Activated T-cell treated with anti-CD3 and anti-CD28 coated beads, Interleukin-2, amount 50 U/mL, for 24 hours (primary cell): ENCODE measurements around the gene SMARCD1.

Experiments
- DNase-seq: peaks from one replicate; pipeline ENCODE4 v3.0.0-alpha.2; 2020
- H3K27ac Mint-ChIP-seq: 2 replicates; pipeline ENCODE4 v1.8.0; 2020; ENCODE audit warnings: mild to moderate bottlenecking, mixed read lengths
- H3K27me3 Mint-ChIP-seq: 2 replicates; pipeline ENCODE4 v1.8.0; 2020; ENCODE audit warnings: mixed read lengths
- H3K36me3 Mint-ChIP-seq: 2 replicates; pipeline ENCODE4 v1.8.0; 2020; ENCODE audit warnings: low read depth, mixed read lengths
- H3K4me1 Mint-ChIP-seq: 2 replicates; pipeline ENCODE4 v1.8.0; 2020; ENCODE audit warnings: low read depth, mixed read lengths
- H3K4me3 Mint-ChIP-seq: 2 replicates; pipeline ENCODE4 v1.8.0; 2020; ENCODE audit warnings: mild to moderate bottlenecking, moderate library complexity, mixed read lengths
- H3K9me3 Mint-ChIP-seq: 2 replicates; pipeline ENCODE4 v1.8.0; 2020; ENCODE audit warnings: mixed read lengths

Gene SMARCD1

GRCh38 chr12:50084775-50085614 is at the start of gene SMARCD1:
TSS of gene SMARCD1 (plus strand) at chr12:50085342. CDS start at chr12:50085370, 28 bp downstream.
- H3K4me3 Mint-ChIP-seq, result peak within 1 kb of the TSS; percentile 90
- peaks cover 40% of the 10 kb centered on the region for H3K4me1 Mint-ChIP-seq
- peaks cover 51% of the 10 kb centered on the region for H3K36me3 Mint-ChIP-seq
- DNase-seq, result peak; percentile 90
- no peaks in the 10 kb centered on the region for H3K27me3 Mint-ChIP-seq
- H3K27ac Mint-ChIP-seq, result peak within 1 kb of the TSS; percentile 97
- no peaks in the 10 kb centered on the region for H3K9me3 Mint-ChIP-seq

DNA sequence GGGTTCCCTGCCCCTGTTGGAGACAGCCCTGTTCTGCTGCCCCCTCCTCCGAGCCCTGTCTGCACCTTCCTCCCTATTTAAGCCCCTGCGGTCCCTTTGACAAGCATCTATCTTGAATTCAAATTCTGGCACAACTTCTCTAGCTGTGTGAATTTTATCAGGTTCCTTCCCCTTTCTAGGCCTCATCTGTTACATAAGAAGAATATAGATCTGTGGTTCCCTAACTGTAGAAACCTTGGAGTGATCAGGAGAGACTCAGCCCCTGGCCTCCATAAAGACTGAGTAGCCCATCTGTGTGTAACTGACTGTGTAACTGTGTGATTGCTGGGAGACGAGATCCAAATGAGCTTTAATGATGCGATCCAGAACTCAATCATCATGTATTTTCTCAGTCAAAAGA is 46.8 kb upstream of the SMARCD1 start:
- DNase-seq, result peak; percentile 3
- no peak overlapping the region for H3K27ac Mint-ChIP-seq
- H3K4me1 Mint-ChIP-seq, result peaks cover 14% of the 10 kb centered on the region
- no peaks in the 10 kb centered on the region for H3K36me3 Mint-ChIP-seq
- H3K27me3 Mint-ChIP-seq, result peaks cover 19% of the 10 kb centered on the region
- no peak overlapping the region for H3K4me3 Mint-ChIP-seq
- no peaks in the 10 kb centered on the region for H3K9me3 Mint-ChIP-seq

- no peak overlapping the region for H3K27ac Mint-ChIP-seq
- H3K4me1 Mint-ChIP-seq, result peaks cover 23% of the 10 kb centered on the region
- H3K9me3 Mint-ChIP-seq, result no peaks in the 10 kb centered on the region
- peaks cover 13% of the 10 kb centered on the region for H3K27me3 Mint-ChIP-seq
- no peak overlapping the region for H3K4me3 Mint-ChIP-seq
- no peaks in the 10 kb centered on the region for H3K36me3 Mint-ChIP-seq
- DNase-seq, result peak; percentile 92
Observed at GRCh38 chr12:50039151-50039835, 45.8 kb upstream of the SMARCD1 start.

DNA sequence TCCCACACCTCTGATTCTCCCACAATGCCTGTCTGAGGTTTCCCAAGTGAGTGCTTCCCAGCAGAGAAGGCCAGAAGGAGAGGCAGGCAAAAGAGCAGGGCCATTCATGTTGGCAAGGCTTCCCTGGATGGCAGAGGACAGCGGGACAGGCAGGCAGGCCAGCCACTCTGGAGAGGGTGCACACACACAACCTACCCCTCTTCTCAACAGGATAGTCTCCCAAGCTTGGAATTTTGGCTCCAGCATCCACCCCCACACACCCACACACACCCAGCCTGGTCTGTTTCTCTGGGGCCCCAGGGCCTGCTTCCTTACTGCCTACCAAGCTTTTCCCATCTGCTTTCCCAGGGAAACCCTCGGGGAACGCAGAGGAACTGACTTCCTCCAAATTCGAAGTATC is 44.5 kb upstream of the SMARCD1 start:
- peaks cover 8% of the 10 kb centered on the region for H3K27me3 Mint-ChIP-seq
- no peak for DNase-seq
- H3K36me3 Mint-ChIP-seq, result no peaks in the 10 kb centered on the region
- no peaks in the 10 kb centered on the region for H3K9me3 Mint-ChIP-seq
- H3K27ac Mint-ChIP-seq, result no peak overlapping the region
- H3K4me3 Mint-ChIP-seq, result no peak overlapping the region
- H3K4me1 Mint-ChIP-seq, result peaks cover 25% of the 10 kb centered on the region

DNA sequence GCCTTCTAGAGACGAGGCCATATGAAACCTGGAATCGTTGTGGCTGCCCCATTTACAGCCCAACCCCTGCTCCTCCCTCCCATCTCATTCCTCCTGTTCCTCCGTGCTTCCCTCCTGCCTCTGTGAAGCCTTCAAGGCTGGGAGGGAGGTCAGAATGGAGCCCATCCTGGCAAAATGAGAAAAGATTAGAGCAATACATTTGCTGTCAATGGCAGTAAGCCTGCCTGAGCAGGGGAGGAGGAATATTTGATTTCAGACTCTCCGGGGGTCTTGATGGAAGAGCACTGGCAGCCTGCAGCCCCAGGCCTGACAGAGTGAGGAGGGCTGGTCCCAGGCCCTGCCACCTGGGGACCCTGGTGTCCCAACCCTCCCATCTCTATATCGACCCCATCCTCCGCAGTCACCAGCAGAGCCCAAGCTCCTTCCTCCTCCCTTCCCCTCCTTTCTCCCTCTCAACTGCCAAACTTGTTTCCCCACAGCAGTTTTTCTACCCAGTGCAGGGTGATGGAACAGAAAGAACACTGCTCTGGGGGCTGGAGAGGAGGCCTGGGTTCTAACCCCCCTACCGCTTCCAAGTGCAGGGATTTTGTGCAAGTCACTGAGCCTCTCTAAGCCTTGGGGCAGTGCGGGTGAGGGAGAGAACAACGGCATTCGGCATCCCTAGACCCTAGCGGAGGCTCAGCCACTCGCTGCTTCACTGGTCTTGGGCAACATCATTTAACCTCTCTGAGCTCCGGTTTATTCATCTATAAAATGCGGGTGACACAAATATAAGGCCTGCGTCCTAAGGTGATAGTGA is 43.9 kb upstream of the SMARCD1 start:
- peaks cover 4% of the 10 kb centered on the region for H3K27me3 Mint-ChIP-seq
- no peak overlapping the region for H3K4me3 Mint-ChIP-seq
- H3K36me3 Mint-ChIP-seq, result no peaks in the 10 kb centered on the region
- peaks cover 25% of the 10 kb centered on the region for H3K4me1 Mint-ChIP-seq
- H3K27ac Mint-ChIP-seq, result no peak overlapping the region
- H3K9me3 Mint-ChIP-seq, result no peaks in the 10 kb centered on the region
- DNase-seq, result peak; percentile 20

- peaks cover 25% of the 10 kb centered on the region for H3K4me1 Mint-ChIP-seq
- peak overlapping the region; percentile 15 for H3K27ac Mint-ChIP-seq
- H3K4me3 Mint-ChIP-seq, result no peak overlapping the region
- H3K36me3 Mint-ChIP-seq, result no peaks in the 10 kb centered on the region
- DNase-seq, result peak; percentile 25
- no peaks in the 10 kb centered on the region for H3K27me3 Mint-ChIP-seq
- H3K9me3 Mint-ChIP-seq, result no peaks in the 10 kb centered on the region
Observed at GRCh38 chr12:50041962-50042361, 43.2 kb upstream of the SMARCD1 start.

DNA sequence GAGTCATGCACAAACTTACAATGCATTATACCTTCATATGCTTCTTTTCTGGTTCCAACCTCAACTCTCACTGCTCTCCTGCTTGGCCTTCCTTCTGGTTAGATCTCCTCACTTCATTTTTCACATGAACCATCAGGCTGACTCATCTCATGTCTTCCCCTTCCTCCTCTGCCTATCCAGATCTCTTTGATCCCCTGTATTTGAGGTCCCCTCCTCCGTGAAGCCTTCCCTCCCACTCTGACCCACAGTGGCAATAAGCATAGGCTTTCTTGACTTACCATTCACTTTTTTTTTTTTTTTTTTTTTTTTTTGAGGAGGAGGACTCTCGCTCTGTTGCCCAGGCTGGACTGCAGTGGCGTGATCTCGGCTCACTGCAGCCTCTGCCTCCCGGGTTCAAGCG is 42.4 kb upstream of the SMARCD1 start:
- peak overlapping the region; percentile 61 for H3K27ac Mint-ChIP-seq
- DNase-seq, result peak; percentile 27
- H3K36me3 Mint-ChIP-seq, result no peaks in the 10 kb centered on the region
- no peaks in the 10 kb centered on the region for H3K27me3 Mint-ChIP-seq
- no peak overlapping the region for H3K4me3 Mint-ChIP-seq
- no peaks in the 10 kb centered on the region for H3K9me3 Mint-ChIP-seq
- H3K4me1 Mint-ChIP-seq, result peaks cover 25% of the 10 kb centered on the region

GRCh38 chr12:50043308-50043707 is 41.8 kb upstream of the SMARCD1 start:
- H3K4me1 Mint-ChIP-seq, result peaks cover 25% of the 10 kb centered on the region
- H3K9me3 Mint-ChIP-seq, result no peaks in the 10 kb centered on the region
- no peaks in the 10 kb centered on the region for H3K36me3 Mint-ChIP-seq
- no peaks in the 10 kb centered on the region for H3K27me3 Mint-ChIP-seq
- peak overlapping the region; percentile 59 for H3K27ac Mint-ChIP-seq
- H3K4me3 Mint-ChIP-seq, result no peak overlapping the region
- no peak for DNase-seq

DNA sequence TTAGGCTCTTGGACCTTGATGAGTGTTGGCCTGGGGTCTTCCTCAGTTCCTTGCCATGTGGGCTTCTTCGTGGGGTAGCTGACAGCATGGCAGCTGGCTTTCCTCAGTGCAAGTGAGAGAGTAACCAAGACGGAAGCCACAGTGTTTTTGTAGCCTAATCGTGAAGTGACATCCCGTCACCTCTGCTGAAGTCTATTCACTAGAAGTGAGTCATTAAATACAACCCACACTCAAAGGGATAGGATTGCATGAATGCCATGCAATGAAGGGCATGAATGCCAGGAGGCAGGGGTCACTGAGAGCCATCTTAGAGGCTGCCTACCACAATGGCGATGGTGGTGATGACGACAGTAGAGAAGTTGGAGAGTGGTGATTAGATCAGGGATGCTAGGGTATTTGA is 41.3 kb upstream of the SMARCD1 start:
- DNase-seq, result peak; percentile 27
- Mint-ChIP-seq H3K4me3 (no peak overlapping the region), H3K27me3 (peaks cover 5% of the 10 kb centered on the region), H3K27ac (peak overlapping the region; percentile 59), H3K36me3 (no peaks in the 10 kb centered on the region), H3K4me1 (peaks cover 25% of the 10 kb centered on the region), H3K9me3 (no peaks in the 10 kb centered on the region)

DNA sequence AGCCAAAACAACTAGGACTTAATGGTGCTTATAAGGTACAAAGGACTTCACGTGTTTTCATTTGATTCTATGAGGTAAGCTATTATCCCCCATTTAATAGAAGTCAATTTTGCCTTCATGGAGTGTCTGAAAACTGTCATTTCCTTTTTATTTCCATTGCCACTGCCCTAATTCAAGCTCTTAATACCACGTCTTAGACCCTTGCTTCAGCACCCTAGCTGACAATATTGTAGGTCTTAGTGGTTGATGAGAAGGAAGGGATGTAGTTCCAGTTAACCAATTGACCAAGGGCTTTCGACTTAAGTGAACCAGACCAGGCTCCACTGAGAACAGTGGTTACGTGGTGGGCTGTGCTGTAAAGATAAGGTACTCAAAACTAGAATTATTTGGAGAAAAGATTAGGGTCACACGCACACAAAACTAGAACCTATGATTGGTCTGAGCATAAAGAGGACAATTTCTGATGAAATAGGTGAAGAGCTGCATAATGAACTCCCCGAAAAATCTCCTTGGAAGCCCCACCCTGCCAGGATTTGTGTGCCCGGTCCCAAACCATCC is 37.4 kb upstream of the SMARCD1 start:
- Mint-ChIP-seq H3K4me3 (no peak overlapping the region), H3K9me3 (no peaks in the 10 kb centered on the region), H3K27ac (no peak overlapping the region), H3K27me3 (peaks cover 40% of the 10 kb centered on the region), H3K36me3 (no peaks in the 10 kb centered on the region), H3K4me1 (peaks cover 18% of the 10 kb centered on the region)
- no peak for DNase-seq

- Mint-ChIP-seq H3K36me3 (no peaks in the 10 kb centered on the region), H3K4me1 (peaks cover 2% of the 10 kb centered on the region), H3K27me3 (peaks cover 52% of the 10 kb centered on the region), H3K4me3 (no peak overlapping the region), H3K9me3 (no peaks in the 10 kb centered on the region), H3K27ac (no peak overlapping the region)
- DNase-seq, result no peak
Observed at GRCh38 chr12:50049254-50050118, 35.7 kb upstream of the SMARCD1 start.

DNA sequence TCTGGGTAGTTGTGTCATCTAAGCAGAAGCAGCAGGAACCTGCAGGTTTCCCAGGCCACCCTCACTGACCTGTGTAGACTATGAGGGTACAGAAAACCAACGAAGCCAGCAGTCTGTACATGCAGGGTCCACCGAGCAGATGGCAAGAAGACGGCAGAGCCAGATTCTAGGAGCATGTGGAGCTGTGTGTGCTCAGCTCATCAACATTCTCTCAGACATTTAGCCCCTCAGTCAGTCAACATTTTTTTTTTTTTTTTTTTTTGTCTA is 35.1 kb upstream of the SMARCD1 start:
- Mint-ChIP-seq H3K27me3 (peaks cover 52% of the 10 kb centered on the region), H3K36me3 (no peaks in the 10 kb centered on the region), H3K4me3 (no peak overlapping the region), H3K9me3 (no peaks in the 10 kb centered on the region), H3K27ac (no peak overlapping the region), H3K4me1 (peaks cover 2% of the 10 kb centered on the region)
- DNase-seq, result no peak

GRCh38 chr12:50050410-50051098 is 34.6 kb upstream of the SMARCD1 start:
- Mint-ChIP-seq H3K36me3 (no peaks in the 10 kb centered on the region), H3K27me3 (peaks cover 52% of the 10 kb centered on the region), H3K4me1 (peaks cover 3% of the 10 kb centered on the region), H3K27ac (no peak overlapping the region), H3K9me3 (no peaks in the 10 kb centered on the region), H3K4me3 (no peak overlapping the region)
- DNase-seq, result no peak
